Measurements from ENCODE around the gene AFG1L. TPM values are rescaled to one million over a fixed set of nuclear protein-coding genes. Genes with fewer than 3 reads are reported as not detected.

Gene AFG1L
- total RNA-seq, 1 experiment from 2014 or later, result 4.9 TPM

DNA sequence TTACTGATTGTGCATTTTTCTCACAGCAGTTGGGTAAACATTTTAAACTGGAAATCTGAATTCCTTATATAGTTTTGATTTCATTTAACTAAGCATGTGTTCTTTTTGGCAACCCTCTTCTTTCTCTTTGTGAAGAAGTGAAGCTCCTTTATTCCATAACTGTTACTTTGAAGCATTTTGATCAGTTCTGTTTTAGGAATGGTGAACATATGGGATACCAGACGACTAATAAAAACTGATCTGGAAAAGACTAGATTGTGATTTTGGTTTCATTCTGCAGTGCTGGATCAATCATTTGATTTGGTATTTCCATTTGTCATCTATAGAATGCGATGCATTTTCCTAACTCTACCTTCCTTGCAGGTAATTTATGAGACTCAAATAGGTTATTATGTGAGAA lies 9.8 kb downstream of the AFG1L start:
- ChIA-PET POLR2A (no interaction called here), RAD21 (ENCODE audit: low non-redundant PET in 1 of 2, low total read pairs in 2 of 2, uncharacterized antibody in 2 of 2, unreplicated experiment in 2 of 2) (no interaction called here), CTCF (no interaction called here)
- intact Hi-C loops (cut with micrococcal nuclease), result no loop called here
- H3K9ac ChIP-seq (ENCODE audit: low read length), result no peak overlapping the region
- no peaks in the 10 kb centered on the region for H3K9me2 ChIP-seq (ENCODE audit: insufficient read depth)
- TF ChIP-seq CBX3 (IDR thresholded peaks at IDR 0.05; ENCODE audit: low read depth) (no peak), POLR2A (IDR thresholded peaks at IDR 0.05; ENCODE audit: borderline replicate concordance, extremely low read depth, insufficient read depth, insufficient read length) (no peak), ZNF274 (IDR thresholded peaks at IDR 0.05; ENCODE audit: low read depth, low read length) (no peak), JUND (IDR thresholded peaks at IDR 0.05) (no peak), EZH2phosphoT487 (IDR thresholded peaks at IDR 0.05; ENCODE audit: borderline replicate concordance) (no peak), ZFX (IDR thresholded peaks at IDR 0.05) (no peak), MAX (IDR thresholded peaks at IDR 0.05) (no peak), SRF (IDR thresholded peaks at IDR 0.05; ENCODE audit: low read depth) (no peak), SIN3A (IDR thresholded peaks at IDR 0.05; ENCODE audit: low read depth) (no peak), EZH2 (IDR thresholded peaks at IDR 0.05) (no peak), CTCF (IDR thresholded peaks at IDR 0.05 in 2 of 3, conservative IDR thresholded peaks at IDR 0.05 in 1 of 3; ENCODE audit: borderline replicate concordance in 1 of 3, insufficient read depth in 1 of 3, low read depth in 2 of 3, low read length in 2 of 3) (no peak), ELF1 (IDR thresholded peaks at IDR 0.05; ENCODE audit: borderline replicate concordance, low read depth) (no peak), FOSL1 (IDR thresholded peaks at IDR 0.05; ENCODE audit: low read depth) (no peak), POLR2AphosphoS5 (IDR thresholded peaks at IDR 0.05; ENCODE audit: low read depth, low read length) (no peak), SP1 (IDR thresholded peaks at IDR 0.05; ENCODE audit: low read depth) (no peak), TCF7L2 (IDR thresholded peaks at IDR 0.05; ENCODE audit: borderline replicate concordance, extremely low read depth, insufficient read depth, insufficient read length) (no peak)
- TF ChIP-seq, protein P1, sequence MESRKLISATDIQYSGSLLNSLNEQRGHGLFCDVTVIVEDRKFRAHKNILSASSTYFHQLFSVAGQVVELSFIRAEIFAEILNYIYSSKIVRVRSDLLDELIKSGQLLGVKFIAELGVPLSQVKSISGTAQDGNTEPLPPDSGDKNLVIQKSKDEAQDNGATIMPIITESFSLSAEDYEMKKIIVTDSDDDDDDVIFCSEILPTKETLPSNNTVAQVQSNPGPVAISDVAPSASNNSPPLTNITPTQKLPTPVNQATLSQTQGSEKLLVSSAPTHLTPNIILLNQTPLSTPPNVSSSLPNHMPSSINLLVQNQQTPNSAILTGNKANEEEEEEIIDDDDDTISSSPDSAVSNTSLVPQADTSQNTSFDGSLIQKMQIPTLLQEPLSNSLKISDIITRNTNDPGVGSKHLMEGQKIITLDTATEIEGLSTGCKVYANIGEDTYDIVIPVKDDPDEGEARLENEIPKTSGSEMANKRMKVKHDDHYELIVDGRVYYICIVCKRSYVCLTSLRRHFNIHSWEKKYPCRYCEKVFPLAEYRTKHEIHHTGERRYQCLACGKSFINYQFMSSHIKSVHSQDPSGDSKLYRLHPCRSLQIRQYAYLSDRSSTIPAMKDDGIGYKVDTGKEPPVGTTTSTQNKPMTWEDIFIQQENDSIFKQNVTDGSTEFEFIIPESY (IDR thresholded peaks at IDR 0.05; ENCODE audit: extremely low read depth, insufficient replicate concordance, low read length), result no peak
- TF ChIP-seq, protein P2, sequence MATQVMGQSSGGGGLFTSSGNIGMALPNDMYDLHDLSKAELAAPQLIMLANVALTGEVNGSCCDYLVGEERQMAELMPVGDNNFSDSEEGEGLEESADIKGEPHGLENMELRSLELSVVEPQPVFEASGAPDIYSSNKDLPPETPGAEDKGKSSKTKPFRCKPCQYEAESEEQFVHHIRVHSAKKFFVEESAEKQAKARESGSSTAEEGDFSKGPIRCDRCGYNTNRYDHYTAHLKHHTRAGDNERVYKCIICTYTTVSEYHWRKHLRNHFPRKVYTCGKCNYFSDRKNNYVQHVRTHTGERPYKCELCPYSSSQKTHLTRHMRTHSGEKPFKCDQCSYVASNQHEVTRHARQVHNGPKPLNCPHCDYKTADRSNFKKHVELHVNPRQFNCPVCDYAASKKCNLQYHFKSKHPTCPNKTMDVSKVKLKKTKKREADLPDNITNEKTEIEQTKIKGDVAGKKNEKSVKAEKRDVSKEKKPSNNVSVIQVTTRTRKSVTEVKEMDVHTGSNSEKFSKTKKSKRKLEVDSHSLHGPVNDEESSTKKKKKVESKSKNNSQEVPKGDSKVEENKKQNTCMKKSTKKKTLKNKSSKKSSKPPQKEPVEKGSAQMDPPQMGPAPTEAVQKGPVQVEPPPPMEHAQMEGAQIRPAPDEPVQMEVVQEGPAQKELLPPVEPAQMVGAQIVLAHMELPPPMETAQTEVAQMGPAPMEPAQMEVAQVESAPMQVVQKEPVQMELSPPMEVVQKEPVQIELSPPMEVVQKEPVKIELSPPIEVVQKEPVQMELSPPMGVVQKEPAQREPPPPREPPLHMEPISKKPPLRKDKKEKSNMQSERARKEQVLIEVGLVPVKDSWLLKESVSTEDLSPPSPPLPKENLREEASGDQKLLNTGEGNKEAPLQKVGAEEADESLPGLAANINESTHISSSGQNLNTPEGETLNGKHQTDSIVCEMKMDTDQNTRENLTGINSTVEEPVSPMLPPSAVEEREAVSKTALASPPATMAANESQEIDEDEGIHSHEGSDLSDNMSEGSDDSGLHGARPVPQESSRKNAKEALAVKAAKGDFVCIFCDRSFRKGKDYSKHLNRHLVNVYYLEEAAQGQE (IDR thresholded peaks at IDR 0.05; ENCODE audit: low read depth), result no peak
- TF ChIP-seq, protein P3, sequence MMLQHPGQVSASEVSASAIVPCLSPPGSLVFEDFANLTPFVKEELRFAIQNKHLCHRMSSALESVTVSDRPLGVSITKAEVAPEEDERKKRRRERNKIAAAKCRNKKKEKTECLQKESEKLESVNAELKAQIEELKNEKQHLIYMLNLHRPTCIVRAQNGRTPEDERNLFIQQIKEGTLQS (IDR thresholded peaks at IDR 0.05), result no peak
- H2AFZ ChIP-seq (ENCODE audit: low read depth, low read length, poor library complexity, severe bottlenecking), result no peak overlapping the region
- H3K79me2 ChIP-seq (ENCODE audit: insufficient read depth, low read length), result no peaks in the 10 kb centered on the region
- H3K4me1 ChIP-seq (ENCODE audit: control insufficient read depth in 1 of 2, insufficient read depth in 2 of 2, low read length in 2 of 2), result peaks cover 0 to 11% of the 10 kb centered on the region in 2 experiments; a peak in 2 of 4 replicates
- ATAC-seq, result no peak
- H3K27me3 ChIP-seq (ENCODE audit: insufficient read depth, low read length), result no peaks in the 10 kb centered on the region
- H3K4me2 ChIP-seq (ENCODE audit: low read length), result no peak overlapping the region
- H3K36me3 ChIP-seq (ENCODE audit: control insufficient read depth in 1 of 2, insufficient read depth in 2 of 2, low read length in 2 of 2), result no peaks in the 10 kb centered on the region
- DNase-seq (ENCODE audit: low read depth, low spot score), result no peak
- no peak overlapping the region for H3K27ac ChIP-seq (ENCODE audit: low read depth, low read length)
- H3K4me3 ChIP-seq (replicated peaks in 1 of 2; ENCODE audit: low read depth in 1 of 2, low read length in 2 of 2), result no peak overlapping the region
- BruUV-seq (replicated peaks), result no TSS peak
- no peaks in the 10 kb centered on the region for H4K20me1 ChIP-seq (ENCODE audit: insufficient read depth)
- no peaks in the 10 kb centered on the region for H3K9me3 ChIP-seq (ENCODE audit: control insufficient read depth in 1 of 2, insufficient read depth in 1 of 2, low read depth in 1 of 2, low read length in 2 of 2)

All from HCT116 (cell line).